OCI-LY7 (cell line): ENCODE results near the gene CIT. TPM values are rescaled to one million over a fixed set of nuclear protein-coding genes. Genes with fewer than 3 reads are reported as not detected.

ENCODE experiments used
- BruUV-seq: library from RNA; stranded (reverse); fragments of 400-500 nt; replicated peaks from 2 replicates; lab custom pipeline; 2021; lab: Mats Ljungman, UMichigan
- CTCF ChIA-PET: fragments of 300-600 bp; sonication (Branson Sonifier 250); formaldehyde crosslinking; loops from one replicate; lab custom pipeline; 2022; ENCODE audit warnings: antibody characterized with exemption; ENCODE audit not compliant: unreplicated experiment; lab: Charles Lee
- POLR2A ChIA-PET: fragments of 300-600 bp; sonication (Branson Sonifier 250); formaldehyde crosslinking; loops from one replicate; lab custom pipeline; 2022; ENCODE audit warnings: antibody characterized with exemption; lab: Charles Lee
- DNase-seq: peaks from one replicate; pipeline ENCODE4 v3.0.0-alpha.2; 2015; ENCODE audit warnings: low spot score
- H2AFZ ChIP-seq: fragments of 200-600 bp; sonication (generic), shearing (Covaris generic); 2 replicates; pipeline ENCODE4 v1.6.1; 2014; ENCODE audit warnings: mild to moderate bottlenecking, antibody characterized with exemption, low read length, moderate library complexity
- H3K27ac ChIP-seq: fragments of 200-600 bp; sonication (generic); 2 replicates; pipeline ENCODE4 v1.5.1; 2014; ENCODE audit warnings: mixed run types, low read depth, mild to moderate bottlenecking, moderate library complexity, low read length, inconsistent platforms; ENCODE audit not compliant: poor library complexity, severe bottlenecking
- H3K36me3 ChIP-seq: fragments of 200-600 bp; sonication (generic); 2 replicates; pipeline ENCODE4 v1.6.1; 2014; ENCODE audit warnings: mild to moderate bottlenecking, antibody characterized with exemption, low read length, moderate library complexity, mixed read lengths; ENCODE audit not compliant: insufficient read depth
- H3K4me1 ChIP-seq: fragments of 200-600 bp; sonication (generic); 2 replicates; pipeline ENCODE4 v1.5.1; 2014; ENCODE audit warnings: mild to moderate bottlenecking, low read length; ENCODE audit not compliant: insufficient read depth, poor library complexity, severe bottlenecking
- H3K4me2 ChIP-seq: fragments of 200-600 bp; sonication (generic); 2 replicates; pipeline ENCODE4 v1.6.1; 2014; ENCODE audit warnings: mild to moderate bottlenecking, low read length
- H3K4me3 ChIP-seq: fragments of 200-600 bp; sonication (generic); 2 replicates; pipeline ENCODE4 v1.5.1; 2014; ENCODE audit warnings: mild to moderate bottlenecking, low read depth, low read length; ENCODE audit not compliant: poor library complexity, severe bottlenecking
- H3K79me2 ChIP-seq: fragments of 200-600 bp; sonication (generic); 2 replicates; pipeline ENCODE4 v1.6.1; 2016; ENCODE audit warnings: low read depth, mild to moderate bottlenecking, low read length, moderate library complexity, mixed read lengths; ENCODE audit not compliant: insufficient read depth
- H3K9me2 ChIP-seq: fragments of 200-600 bp; sonication (generic); 2 replicates; pipeline ENCODE4 v1.6.1; 2016; ENCODE audit warnings: mild to moderate bottlenecking, low read length, mixed read lengths; ENCODE audit not compliant: insufficient read depth
- H3K9me3 ChIP-seq: fragments of 200-600 bp; sonication (generic); 2 replicates; pipeline ENCODE4 v1.6.1; 2014; ENCODE audit warnings: mild to moderate bottlenecking, mixed run types, low read length, mixed read lengths
- H4K20me1 ChIP-seq: fragments of 200-600 bp; sonication (generic); 2 replicates; pipeline ENCODE4 v1.6.1; 2014; ENCODE audit warnings: mild to moderate bottlenecking, antibody characterized with exemption, low read length, moderate library complexity, mixed read lengths; ENCODE audit not compliant: insufficient read depth
- EZH2phosphoT487 ChIP-seq: fragments of 200-600 bp; sonication (generic); IDR thresholded peaks from 2 replicates; pipeline ENCODE4 v1.6.1; 2018; ENCODE audit warnings: low read depth, borderline replicate concordance, mild to moderate bottlenecking, mixed run types, antibody characterized with exemption, low read length, moderate library complexity, mixed read lengths
- intact Hi-C: fragments of 100-400 bp; cut with micrococcal nuclease; formaldehyde crosslinking; loops from one replicate; pipeline ENCODE4 v1.10.0; 2022; ENCODE audit not compliant: unreplicated experiment
- total RNA-seq, 2 experiments: library from RNA; depleted of rRNA in 1 of 2; stranded (reverse); fragments of >200 nt in 1 of 2; shearing (Covaris generic) in 1 of 2; gene quantifications; 2 replicates each; pipeline ENCODE4 v1.2.3, GENCODE V29; 2014 to 2022
- TF ChIP-seq, protein P1 (sequence below): fragments of 200-600 bp; sonication (generic); conservative IDR thresholded peaks from 2 replicates; pipeline ENCODE4 v1.5.1; 2014; ENCODE audit warnings: mild to moderate bottlenecking, antibody characterized with exemption, low read length, moderate library complexity, mixed read lengths

Gene CIT
- total RNA-seq, 2 experiments from 2014 or later, result 33.4 to 90.1 TPM

DNA sequence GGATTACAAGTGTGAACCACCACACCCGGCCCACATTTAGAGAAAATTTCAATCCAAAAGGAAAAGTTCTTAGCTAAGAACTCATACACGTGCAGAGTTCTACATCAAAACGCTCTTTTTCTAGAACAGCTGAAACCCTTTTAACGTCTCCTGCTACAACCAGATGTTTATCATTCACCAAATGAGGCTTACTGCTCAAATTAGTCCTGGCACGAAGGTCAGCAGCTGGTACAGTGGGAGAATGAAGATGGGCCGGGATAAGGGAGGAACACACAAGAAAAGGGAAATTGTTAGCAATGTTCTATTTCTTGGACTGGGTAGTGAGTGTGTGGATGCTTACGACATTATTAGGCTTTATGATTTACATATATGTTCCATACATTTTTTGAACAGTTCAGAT lies 171.9 kb downstream of the CIT start:
- Histone ChIP-seq H3K9me3 (no peaks in the 10 kb centered on the region), H3K27ac (no peak overlapping the region), H3K79me2 (no peaks in the 10 kb centered on the region), H3K36me3 (peaks cover 85% of the 10 kb centered on the region), H3K4me1 (no peaks in the 10 kb centered on the region), H2AFZ (no peak overlapping the region), H3K4me3 (no peak overlapping the region), H3K9me2 (no peaks in the 10 kb centered on the region), H3K4me2 (no peak overlapping the region), H4K20me1 (no peaks in the 10 kb centered on the region)
- POLR2A ChIA-PET, result interaction anchor here (0.6 to 0.7 kb wide), 2 partner anchors 226 to 300 kb away, joined by 4 read pairs; no protein-coding TSS in a partner anchor
- BruUV-seq, result no TSS peak
- CTCF ChIA-PET, result no interaction called here
- DNase-seq, result no peak
- intact Hi-C loops, result no loop called here
- no peak for TF ChIP-seq EZH2phosphoT487
- TF ChIP-seq, protein P1, sequence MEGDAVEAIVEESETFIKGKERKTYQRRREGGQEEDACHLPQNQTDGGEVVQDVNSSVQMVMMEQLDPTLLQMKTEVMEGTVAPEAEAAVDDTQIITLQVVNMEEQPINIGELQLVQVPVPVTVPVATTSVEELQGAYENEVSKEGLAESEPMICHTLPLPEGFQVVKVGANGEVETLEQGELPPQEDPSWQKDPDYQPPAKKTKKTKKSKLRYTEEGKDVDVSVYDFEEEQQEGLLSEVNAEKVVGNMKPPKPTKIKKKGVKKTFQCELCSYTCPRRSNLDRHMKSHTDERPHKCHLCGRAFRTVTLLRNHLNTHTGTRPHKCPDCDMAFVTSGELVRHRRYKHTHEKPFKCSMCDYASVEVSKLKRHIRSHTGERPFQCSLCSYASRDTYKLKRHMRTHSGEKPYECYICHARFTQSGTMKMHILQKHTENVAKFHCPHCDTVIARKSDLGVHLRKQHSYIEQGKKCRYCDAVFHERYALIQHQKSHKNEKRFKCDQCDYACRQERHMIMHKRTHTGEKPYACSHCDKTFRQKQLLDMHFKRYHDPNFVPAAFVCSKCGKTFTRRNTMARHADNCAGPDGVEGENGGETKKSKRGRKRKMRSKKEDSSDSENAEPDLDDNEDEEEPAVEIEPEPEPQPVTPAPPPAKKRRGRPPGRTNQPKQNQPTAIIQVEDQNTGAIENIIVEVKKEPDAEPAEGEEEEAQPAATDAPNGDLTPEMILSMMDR, result no peak

DNA sequence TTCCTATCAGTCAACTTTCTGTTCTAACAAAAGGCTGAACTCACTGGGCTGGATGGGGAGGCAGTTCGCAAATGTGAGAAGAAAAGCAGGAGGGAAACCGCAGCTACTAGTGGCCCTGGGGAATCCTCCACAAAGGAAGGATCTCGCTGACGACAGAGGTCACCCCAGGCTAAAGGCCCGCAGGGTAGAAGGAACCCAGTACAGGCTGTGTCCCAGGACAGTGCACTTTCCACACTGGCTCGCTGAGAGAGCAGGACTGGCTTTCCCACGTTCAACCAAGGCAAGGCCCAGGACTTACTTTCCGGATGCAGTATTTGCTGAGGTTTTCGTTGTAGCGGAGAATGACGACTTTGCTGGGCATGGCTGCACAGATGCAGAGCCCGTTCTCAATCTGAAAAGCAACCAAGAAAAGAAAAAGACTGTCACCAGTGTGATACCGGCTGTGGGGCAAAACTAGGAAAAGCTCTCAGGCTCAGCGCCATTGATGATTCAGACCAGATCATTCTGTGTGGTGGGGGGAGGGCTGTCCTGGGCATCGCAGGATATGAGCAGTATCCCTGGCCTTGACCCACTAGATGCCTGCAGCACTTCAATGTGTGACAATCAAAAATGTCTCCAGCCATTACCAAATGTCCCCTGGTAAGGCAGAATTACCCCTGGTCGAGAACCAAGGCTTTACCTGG lies 172.9 kb downstream of the CIT start:
- no peaks in the 10 kb centered on the region for H3K79me2 ChIP-seq
- DNase-seq, result no peak
- BruUV-seq, result no TSS peak
- no peaks in the 10 kb centered on the region for H3K9me2 ChIP-seq
- H4K20me1 ChIP-seq, result no peaks in the 10 kb centered on the region
- CTCF ChIA-PET, result no interaction called here
- intact Hi-C loops, result loop anchor here (5.0 kb wide), 1 partner anchor 198 kb away; no protein-coding TSS in a partner anchor
- H3K27ac ChIP-seq, result no peak overlapping the region
- H2AFZ ChIP-seq, result no peak overlapping the region
- POLR2A ChIA-PET, result no interaction called here
- no peak overlapping the region for H3K4me2 ChIP-seq
- H3K4me3 ChIP-seq, result no peak overlapping the region
- TF ChIP-seq, protein P1, result no peak
- no peak for TF ChIP-seq EZH2phosphoT487
- H3K9me3 ChIP-seq, result no peaks in the 10 kb centered on the region
- no peaks in the 10 kb centered on the region for H3K4me1 ChIP-seq
- peaks cover 85% of the 10 kb centered on the region for H3K36me3 ChIP-seq

DNA sequence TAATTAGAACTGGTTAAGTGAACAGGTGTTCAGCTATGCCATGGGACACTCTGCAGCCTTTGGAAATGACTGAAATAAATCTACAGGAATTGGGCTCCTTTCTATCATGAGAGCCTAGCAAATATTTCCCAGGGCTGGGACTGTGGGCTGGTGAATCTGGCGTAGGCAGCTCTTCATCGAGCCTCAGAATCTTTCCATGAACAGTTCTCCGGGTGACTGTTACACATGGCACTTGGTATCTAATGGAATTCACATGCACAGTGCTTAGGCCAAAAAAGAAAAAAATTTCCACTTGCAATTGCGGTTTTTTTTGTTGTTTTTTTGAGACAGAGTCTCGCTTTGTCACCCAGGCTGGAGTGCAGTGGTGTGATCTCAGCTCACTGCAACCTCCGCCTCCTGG lies 177.0 kb downstream of the CIT start:
- intact Hi-C loops, result loop anchor here (5.0 kb wide), 1 partner anchor 202 kb away; no protein-coding TSS in a partner anchor
- ChIA-PET POLR2A (interaction anchor here (1.0 kb wide), 1 partner anchor 32 kb away, joined by 4 read pairs; the partner anchor contains the start of gene PRKAB1), CTCF (no interaction called here)
- BruUV-seq, result no TSS peak
- TF ChIP-seq EZH2phosphoT487, result no peak
- TF ChIP-seq, protein P1, result no peak
- Histone ChIP-seq H3K4me3 (no peak overlapping the region), H4K20me1 (no peaks in the 10 kb centered on the region), H3K27ac (no peak overlapping the region), H3K36me3 (peaks cover 85% of the 10 kb centered on the region), H3K79me2 (no peaks in the 10 kb centered on the region), H3K9me3 (no peaks in the 10 kb centered on the region), H3K4me2 (no peak overlapping the region), H3K9me2 (no peaks in the 10 kb centered on the region), H3K4me1 (no peaks in the 10 kb centered on the region), H2AFZ (no peak overlapping the region)
- no peak for DNase-seq
